OCI-LY1 (cell line): ENCODE data around the gene ASCC2.
A peak's percentile ranks its signal among the peaks of the same experiment; 100 is the strongest.

Source experiments
- H2AFZ ChIP-seq: fragments of 200-600 bp; sonication (generic), shearing (Covaris generic); 2 replicates; pipeline ENCODE4 v1.6.0; 2014; ENCODE audit warnings: antibody characterized with exemption, mild to moderate bottlenecking, low read length
- H3F3A ChIP-seq: fragments of 200-600 bp; sonication (generic), shearing (Covaris generic); 2 replicates; pipeline ENCODE4 v1.6.0; 2014; ENCODE audit warnings: mild to moderate bottlenecking, antibody characterized with exemption, low read length, moderate library complexity; ENCODE audit not compliant: insufficient read depth
- H3K27ac ChIP-seq: fragments of 200-600 bp; sonication (generic); 2 replicates; pipeline ENCODE4 v1.5.1; 2014; ENCODE audit warnings: low read length, mixed run types, mild to moderate bottlenecking, low read depth; ENCODE audit not compliant: poor library complexity, severe bottlenecking
- H3K27me3 ChIP-seq: fragments of 200-600 bp; sonication (generic); 2 replicates; pipeline ENCODE4 v1.6.0; 2014; ENCODE audit warnings: antibody characterized with exemption, mild to moderate bottlenecking, low read length, moderate library complexity; ENCODE audit not compliant: insufficient read depth
- H3K36me3 ChIP-seq: fragments of 200-600 bp; sonication (generic); 2 replicates; pipeline ENCODE4 v1.6.1; 2014; ENCODE audit warnings: mild to moderate bottlenecking, antibody characterized with exemption, low read length, moderate library complexity, mixed read lengths; ENCODE audit not compliant: insufficient read depth
- H3K4me1 ChIP-seq: fragments of 200-600 bp; sonication (generic); 2 replicates; pipeline ENCODE4 v1.5.1; 2014; ENCODE audit warnings: mild to moderate bottlenecking, low read length, moderate library complexity; ENCODE audit not compliant: insufficient read depth, severe bottlenecking
- H3K4me2 ChIP-seq: fragments of 200-600 bp; sonication (generic), shearing (Covaris generic); 2 replicates; pipeline ENCODE4 v1.6.1; 2014; ENCODE audit warnings: low read length
- H3K4me3 ChIP-seq: fragments of 200-600 bp; sonication (generic); 2 replicates; pipeline ENCODE4 v1.5.1; 2014; ENCODE audit warnings: low read length, low read depth, mild to moderate bottlenecking, mixed read lengths; ENCODE audit not compliant: poor library complexity, severe bottlenecking
- H3K79me2 ChIP-seq: fragments of 200-600 bp; shearing (Covaris generic); 2 replicates; pipeline ENCODE4 v1.6.1; 2016; ENCODE audit warnings: mixed run types, low read length, mixed read lengths; ENCODE audit not compliant: insufficient read depth
- H3K9ac ChIP-seq: fragments of 200-600 bp; sonication (generic), shearing (Covaris generic); 2 replicates; pipeline ENCODE4 v1.6.1; 2014; ENCODE audit warnings: mild to moderate bottlenecking, low read length, mixed read lengths
- H3K9me2 ChIP-seq: fragments of 200-600 bp; sonication (generic), shearing (Covaris generic); 2 replicates; pipeline ENCODE4 v1.6.1; 2014; ENCODE audit warnings: low read depth, mild to moderate bottlenecking, low read length, mixed read lengths
- H3K9me3 ChIP-seq: fragments of 200-600 bp; shearing (Covaris generic); 2 replicates; pipeline ENCODE4 v1.6.1; 2014; ENCODE audit warnings: low read length, mixed read lengths
- H4K20me1 ChIP-seq: fragments of 200-600 bp; sonication (generic), shearing (Covaris generic); 2 replicates; pipeline ENCODE4 v1.6.0; 2016; ENCODE audit warnings: mild to moderate bottlenecking, low read length; ENCODE audit not compliant: insufficient read depth
- CTCF ChIP-seq: fragments of 200-600 bp; sonication (generic), shearing (Covaris generic); IDR thresholded peaks from 2 replicates; pipeline ENCODE4 v1.5.1; 2017; ENCODE audit warnings: mild to moderate bottlenecking, antibody characterized with exemption, low read length, moderate library complexity, mixed read lengths
- EZH2 ChIP-seq: fragments of 200-600 bp; sonication (generic), shearing (Covaris generic); IDR thresholded peaks from 2 replicates; pipeline ENCODE4 v1.8.0; 2017; ENCODE audit warnings: borderline replicate concordance, mixed run types, mild to moderate bottlenecking, antibody characterized with exemption, low read length, moderate library complexity, mixed read lengths

ASCC2 gene

GRCh38 chr22:29837741-29838598 is at the start of gene ASCC2:
ASCC2 (minus strand) TSS chr22:29838274; CDS start chr22:29832325, 5,949 bp downstream.
- H3K9me3 ChIP-seq: no peaks in the 10 kb centered on the region
- peak within 1 kb of the TSS; percentile 76 for H3K9ac ChIP-seq
- no peaks in the 10 kb centered on the region for H3K27me3 ChIP-seq
- H3K4me2 ChIP-seq: peak within 1 kb of the TSS; percentile 96
- peaks cover 21% of the 10 kb centered on the region; the same call in 1 of the 2 replicates for H3K36me3 ChIP-seq
- no peaks in the 10 kb centered on the region for H3K9me2 ChIP-seq
- no peaks in the 10 kb centered on the region for H4K20me1 ChIP-seq
- H3F3A ChIP-seq: no peaks in the 10 kb centered on the region
- H2AFZ ChIP-seq: peak within 1 kb of the TSS; percentile 57
- no peak within 1 kb of the TSS for H3K27ac ChIP-seq
- TF ChIP-seq EZH2 (no peak), CTCF (no peak)
- peak within 1 kb of the TSS; percentile 94 for H3K4me3 ChIP-seq
- peaks cover 10% of the 10 kb centered on the region for H3K79me2 ChIP-seq
- peaks cover 22% of the 10 kb centered on the region for H3K4me1 ChIP-seq

- no peak for TF ChIP-seq CTCF
- no peak for TF ChIP-seq EZH2
- no peak overlapping the region for H3K4me2 ChIP-seq
- no peak overlapping the region for H3K9ac ChIP-seq
- H3K36me3 ChIP-seq: no peaks in the 10 kb centered on the region
- H3K27ac ChIP-seq: no peak overlapping the region
- H3K4me1 ChIP-seq: peaks cover 6% of the 10 kb centered on the region
- no peaks in the 10 kb centered on the region for H3K27me3 ChIP-seq
- no peaks in the 10 kb centered on the region for H3F3A ChIP-seq
- H3K9me2 ChIP-seq: no peaks in the 10 kb centered on the region
- H2AFZ ChIP-seq: no peak overlapping the region
- no peaks in the 10 kb centered on the region for H3K9me3 ChIP-seq
- H4K20me1 ChIP-seq: no peaks in the 10 kb centered on the region
- no peak overlapping the region for H3K4me3 ChIP-seq
- peaks cover 32% of the 10 kb centered on the region for H3K79me2 ChIP-seq
These were observed 49.3 kb upstream of the ASCC2 start for GRCh38 chr22:29887358-29887757.

- H3K9me2 ChIP-seq: no peaks in the 10 kb centered on the region
- H3K9ac ChIP-seq: no peak overlapping the region
- no peaks in the 10 kb centered on the region for H3F3A ChIP-seq
- H3K36me3 ChIP-seq: no peaks in the 10 kb centered on the region
- no peak overlapping the region for H3K4me2 ChIP-seq
- no peaks in the 10 kb centered on the region for H3K27me3 ChIP-seq
- no peak for TF ChIP-seq CTCF
- TF ChIP-seq EZH2: no peak
- peaks cover 32% of the 10 kb centered on the region for H3K79me2 ChIP-seq
- no peak overlapping the region for H3K27ac ChIP-seq
- no peak overlapping the region for H3K4me3 ChIP-seq
- H4K20me1 ChIP-seq: no peaks in the 10 kb centered on the region
- no peaks in the 10 kb centered on the region for H3K9me3 ChIP-seq
- H2AFZ ChIP-seq: no peak overlapping the region
- H3K4me1 ChIP-seq: peaks cover 6% of the 10 kb centered on the region
These were observed 48.5 kb upstream of the ASCC2 start for GRCh38 chr22:29886596-29886995.
